ENCODE results near the gene KRTAP4-12. TPM values are rescaled to one million over a fixed set of nuclear protein-coding genes. Genes with fewer than 3 reads are reported as not detected.
"Not testable (repeated sequence)": the region's sequence is repeated elsewhere in the genome, so short reads cannot be mapped to it uniquely, and the experiment has no call there.

The KRTAP4-12 gene
- total RNA-seq, 4 donors from 2014 or later = 6.1 to 54.5 (median 8.3) TPM; not detected in 1

DNA sequence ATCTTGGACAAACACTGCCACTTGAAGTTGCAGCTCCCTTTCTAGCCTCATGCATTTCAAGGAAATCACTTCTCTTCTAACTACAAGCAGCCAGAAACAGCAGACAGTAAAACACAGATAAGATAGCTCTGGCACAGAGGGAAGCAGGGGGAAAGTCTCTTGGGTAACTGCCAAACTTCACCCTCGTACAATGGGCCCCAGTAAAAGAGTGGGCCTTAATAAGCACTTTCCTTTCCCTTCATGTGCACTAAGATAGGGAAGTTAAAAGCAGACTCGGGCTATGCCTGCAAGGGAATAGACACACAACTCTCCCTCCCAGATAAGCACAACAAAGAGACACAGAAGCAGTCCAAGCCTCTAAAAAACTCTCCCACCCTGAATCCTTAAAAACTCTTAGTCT is 29.9 kb upstream of the KRTAP4-12 start:
- H3K36me3 ChIP-seq = no peaks in the 10 kb centered on the region
- H3K4me1 ChIP-seq = no peaks in the 10 kb centered on the region
- 42% methylated on average over 2 of the region's 2 CpGs for WGBS
- TF ChIP-seq, protein P1, sequence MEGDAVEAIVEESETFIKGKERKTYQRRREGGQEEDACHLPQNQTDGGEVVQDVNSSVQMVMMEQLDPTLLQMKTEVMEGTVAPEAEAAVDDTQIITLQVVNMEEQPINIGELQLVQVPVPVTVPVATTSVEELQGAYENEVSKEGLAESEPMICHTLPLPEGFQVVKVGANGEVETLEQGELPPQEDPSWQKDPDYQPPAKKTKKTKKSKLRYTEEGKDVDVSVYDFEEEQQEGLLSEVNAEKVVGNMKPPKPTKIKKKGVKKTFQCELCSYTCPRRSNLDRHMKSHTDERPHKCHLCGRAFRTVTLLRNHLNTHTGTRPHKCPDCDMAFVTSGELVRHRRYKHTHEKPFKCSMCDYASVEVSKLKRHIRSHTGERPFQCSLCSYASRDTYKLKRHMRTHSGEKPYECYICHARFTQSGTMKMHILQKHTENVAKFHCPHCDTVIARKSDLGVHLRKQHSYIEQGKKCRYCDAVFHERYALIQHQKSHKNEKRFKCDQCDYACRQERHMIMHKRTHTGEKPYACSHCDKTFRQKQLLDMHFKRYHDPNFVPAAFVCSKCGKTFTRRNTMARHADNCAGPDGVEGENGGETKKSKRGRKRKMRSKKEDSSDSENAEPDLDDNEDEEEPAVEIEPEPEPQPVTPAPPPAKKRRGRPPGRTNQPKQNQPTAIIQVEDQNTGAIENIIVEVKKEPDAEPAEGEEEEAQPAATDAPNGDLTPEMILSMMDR (IDR thresholded peaks at IDR 0.05) = no peak
- H3K4me3 ChIP-seq = no peak overlapping the region
- H3K27me3 ChIP-seq = peaks cover 3% of the 10 kb centered on the region
- no peak overlapping the region for H3K27ac ChIP-seq
- no peak for DNase-seq (ENCODE audit: low spot score in 2 of 2)
- H3K9me3 ChIP-seq = no peaks in the 10 kb centered on the region

DNA sequence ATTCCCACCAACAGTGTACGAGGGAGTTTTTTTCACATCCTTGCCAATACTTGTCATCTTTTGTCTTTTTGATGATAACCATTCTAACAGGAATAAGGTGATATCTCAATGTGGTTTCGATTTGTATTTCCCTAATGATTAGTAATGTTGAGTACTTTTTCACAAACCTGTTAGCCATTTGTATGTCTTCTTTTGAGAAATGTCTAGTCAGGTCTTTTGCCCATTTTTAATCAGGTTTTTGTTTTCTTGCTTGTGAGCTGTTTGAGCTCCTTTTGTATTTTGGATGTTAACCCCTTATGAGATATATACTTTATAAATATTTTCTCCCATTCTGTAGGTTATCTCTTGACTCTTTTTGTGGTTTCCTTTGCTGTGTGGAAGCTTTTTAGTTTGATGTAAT is 27.5 kb upstream of the KRTAP4-12 start:
- Histone ChIP-seq H3K9me3 (no peaks in the 10 kb centered on the region), H3K4me1 (no peaks in the 10 kb centered on the region), H3K27ac (no peak overlapping the region), H3K36me3 (no peaks in the 10 kb centered on the region), H3K27me3 (no peaks in the 10 kb centered on the region), H3K4me3 (no peak overlapping the region)
- TF ChIP-seq, protein P1 (IDR thresholded peaks at IDR 0.05) = no peak
- TF ChIP-seq EP300 (IDR thresholded peaks at IDR 0.05) (no peak), POLR2AphosphoS5 (IDR thresholded peaks at IDR 0.05) (no peak)
- 72% methylated on average over 2 of the region's 2 CpGs for WGBS
- no peak for DNase-seq (ENCODE audit: low spot score in 2 of 2)

DNA sequence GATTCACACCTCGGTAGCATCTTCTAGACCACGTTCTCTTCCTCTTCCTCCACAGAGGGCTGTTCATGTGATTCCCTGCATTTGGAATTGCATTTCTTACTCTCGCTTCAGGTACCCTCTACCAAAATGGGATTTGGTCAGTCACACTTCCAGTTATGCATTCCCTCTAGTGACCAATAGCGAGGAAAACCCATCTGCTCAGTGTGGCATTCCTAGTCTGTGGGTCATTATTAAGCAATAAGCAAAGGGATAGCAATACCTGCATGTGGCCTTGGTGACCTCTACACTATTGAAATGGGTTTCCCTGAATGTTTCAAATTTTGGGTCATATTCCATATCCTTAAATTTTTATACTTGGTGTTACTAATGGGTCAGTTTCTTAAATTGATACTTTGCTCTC is 26.0 kb upstream of the KRTAP4-12 start:
- no peaks in the 10 kb centered on the region for H3K27me3 ChIP-seq
- no peaks in the 10 kb centered on the region for H3K36me3 ChIP-seq
- TF ChIP-seq POLR2A (IDR thresholded peaks at IDR 0.05) (no peak), POLR2AphosphoS5 (IDR thresholded peaks at IDR 0.05) (no peak), EP300 (IDR thresholded peaks at IDR 0.05) (no peak)
- TF ChIP-seq, protein P1 (IDR thresholded peaks at IDR 0.05) = no peak
- H3K4me3 ChIP-seq = no peak overlapping the region
- WGBS = 83% methylated on average over 4 of the region's 4 CpGs
- no peak overlapping the region for H3K27ac ChIP-seq
- no peaks in the 10 kb centered on the region for H3K9me3 ChIP-seq
- no peak for DNase-seq (ENCODE audit: low spot score in 2 of 2)
- no peaks in the 10 kb centered on the region for H3K4me1 ChIP-seq

DNA sequence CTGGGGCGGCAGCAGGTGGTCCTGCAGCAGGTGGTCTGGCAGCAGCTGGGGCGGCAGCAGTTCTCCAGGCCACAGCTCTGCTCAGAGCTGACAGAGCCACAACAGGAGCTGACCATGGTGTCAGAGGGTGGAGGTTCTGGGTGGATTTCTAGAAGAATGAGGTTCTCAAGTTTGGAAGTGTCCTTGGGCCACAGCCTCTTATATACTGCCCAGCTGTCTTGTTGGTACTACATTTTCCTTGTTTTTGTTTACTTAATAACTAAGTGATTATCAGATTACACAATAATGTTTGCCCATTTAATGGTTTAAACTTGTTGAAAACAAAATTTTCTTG is 25.6 kb upstream of the KRTAP4-12 start, which contains the start of gene KRTAP4-5:
TSS of gene KRTAP4-5 (minus strand) at position 174 of the 334 bp plus-strand sequence. CDS start at position 116, 58 bp downstream.
- Histone ChIP-seq H3K36me3 (no peaks in the 10 kb centered on the region), H3K4me3 (no peak within 1 kb of the TSS), H3K27me3 (no peaks in the 10 kb centered on the region), H3K4me1 (no peaks in the 10 kb centered on the region), H3K9me3 (no peaks in the 10 kb centered on the region), H3K27ac (no peak within 1 kb of the TSS)
- WGBS = 48% methylated on average over 2 of the region's 2 CpGs
- DNase-seq (ENCODE audit: low spot score in 2 of 2) = no peak
- TF ChIP-seq POLR2A (IDR thresholded peaks at IDR 0.05) = no peak
- TF ChIP-seq, protein P1 (IDR thresholded peaks at IDR 0.05) = no peak
- no peak for TF ChIP-seq EP300 (IDR thresholded peaks at IDR 0.05)
- no peak for TF ChIP-seq POLR2AphosphoS5 (IDR thresholded peaks at IDR 0.05)

DNA sequence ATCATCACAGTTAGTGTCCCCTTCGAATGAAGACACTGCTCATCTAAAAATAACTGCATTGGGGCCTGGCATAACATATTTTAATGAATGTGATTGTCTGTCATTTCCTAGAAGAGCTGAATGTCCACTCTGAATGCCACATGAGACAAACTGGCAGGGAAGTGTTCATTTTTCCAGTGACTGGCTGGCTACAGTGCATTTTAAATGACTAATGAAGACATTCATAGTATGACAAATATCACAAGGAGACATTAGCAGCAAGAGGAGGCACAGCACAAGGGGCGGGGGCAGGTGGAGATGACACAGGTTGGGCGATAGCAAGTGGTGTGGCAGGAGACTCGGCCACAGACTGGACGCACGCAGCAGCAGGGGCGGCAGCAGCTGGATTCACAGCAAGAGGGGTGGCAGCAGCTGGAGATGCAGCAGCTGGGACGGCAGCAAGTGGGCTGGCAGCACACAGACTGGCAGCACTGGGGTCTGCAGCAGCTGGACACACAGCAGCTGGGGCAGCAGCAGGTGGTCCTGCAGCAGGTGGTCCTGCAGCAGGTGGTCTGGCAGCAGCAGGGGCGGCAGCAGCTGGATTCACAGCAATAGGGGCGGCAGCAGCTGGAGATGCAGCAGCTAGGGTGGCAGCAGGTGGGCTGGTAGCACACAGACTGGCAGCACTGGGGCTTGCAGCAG is 25.1 kb upstream of the KRTAP4-12 start:
- H3K27me3 ChIP-seq; H3K27ac ChIP-seq; H3K4me1 ChIP-seq; DNase-seq (ENCODE audit: low spot score in 2 of 2); H3K4me3 ChIP-seq; H3K36me3 ChIP-seq; H3K9me3 ChIP-seq: not testable (repeated sequence)
- WGBS = 86% methylated on average over 10 of the region's 10 CpGs

Data from suprapubic skin (tissue), 4 donors.